Adrenal gland (tissue), 12 donors: ENCODE data around the gene CLEC4G. TPM values are rescaled to one million over a fixed set of nuclear protein-coding genes. Genes with fewer than 3 reads are reported as not detected.

Experiments
- DNase-seq, 7 donors: peaks; one replicate each; pipeline ENCODE4 v3.0.0-alpha.2; 2019 to 2020
- H3K27ac ChIP-seq, 5 donors: fragments of 200-600 bp; sonication (generic) in 4 of 5; 1 replicate in 3 of 5; 2 replicates in 2 of 5; pipeline versions ENCODE4 v1.5.1 to v1.8.0; 2016 to 2020; ENCODE audit warnings: mild to moderate bottlenecking in 1 of 5
- H3K27me3 ChIP-seq: fragments of 200-600 bp; 2 replicates; pipeline ENCODE4 v1.8.0; 2021
- H3K36me3 ChIP-seq, 2 donors: fragments of 200-600 bp; replicated peaks in 1 of 2; 1 replicate in 1 of 2; 2 replicates in 1 of 2; pipeline versions ENCODE4 v1.5.1 to v1.8.0; 2018 to 2022
- H3K4me1 ChIP-seq, 2 donors: fragments of 200-600 bp; replicated peaks in 1 of 2; 1 replicate in 1 of 2; 2 replicates in 1 of 2; pipeline versions ENCODE4 v1.5.1 to v1.8.0; 2018 to 2021
- H3K4me3 ChIP-seq, 4 donors: fragments of 200-600 bp; sonication (generic) in 3 of 4; one replicate each; pipeline ENCODE4 v1.5.1; 2016 to 2018
- H3K9me3 ChIP-seq, 3 donors: fragments of 200-600 bp; sonication (generic) in 1 of 3; replicated peaks in 1 of 3; 1 replicate in 2 of 3; 2 replicates in 1 of 3; pipeline versions ENCODE4 v1.5.1 to v1.8.0; 2016 to 2021
- CTCF ChIP-seq, 6 experiments: fragments of 450-650 bp in 4 of 6; fragments of 200-600 bp in 2 of 6; sonication (generic) in 1 of 6; IDR thresholded peaks; 1 replicate in 5 of 6; 2 replicates in 1 of 6; pipeline versions ENCODE4 v1.5.1 to v1.8.0; 2016 to 2021; ENCODE audit warnings: antibody characterized with exemption in 6 of 6, mild to moderate bottlenecking in 2 of 6, moderate library complexity in 1 of 6
- POLR2A ChIP-seq, 2 donors: fragments of 450-650 bp; IDR thresholded peaks; one replicate each; pipeline ENCODE4 v1.6.1; 2017; ENCODE audit warnings: antibody characterized with exemption in 2 of 2, mild to moderate bottlenecking in 2 of 2, moderate library complexity in 1 of 2
- WGBS, 4 donors: extraction: QIAGEN DNeasy Blood & Tissue Kit in 2 of 4; methylation state at CpG; one replicate each; pipeline versions ENCODE4 v1.1.5 to v1.1.7; 2013 to 2017; 5-methylcytosine and 5-hydroxymethylcytosine counted together
- intact Hi-C, 2 donors: fragments of 100-400 bp; cut with DNase I; formaldehyde crosslinking; loops; one replicate each; pipeline versions ENCODE4 v1.14.1 to v1.15.0; 2022 to 2023
- polyA plus RNA-seq, 3 donors: library from polyadenylated mRNA; stranded (reverse); fragments of 200-250 nt in 2 of 3; fragments of 350-450 nt in 1 of 3; fragmentation: Illumina TruSeq in 1 of 3; extraction: RNeasy Lipid Tissue Mini Kit (QIAGEN cat#74804) in 1 of 3; gene quantifications; one replicate each; pipeline ENCODE4 v1.2.3, GENCODE V29; 2013 to 2014
- total RNA-seq, 9 donors: library from RNA; depleted of rRNA in 4 of 9; stranded (reverse); fragments of >200 nt in 4 of 9; fragments of 120-200 nt in 1 of 9; fragmentation: NEBNext Ultra II Directional in 1 of 9; extraction: Animal tissue kit (Norgen Biotek cat#: 25700) in 1 of 9; gene quantifications; one replicate each; pipeline versions ENCODE4 v1.1.0 to v1.2.4, GENCODE V29; 2013 to 2023
- donor health status: healthy with polysubstance abuse.
- donor health status: Bipolar disorder and iron deficiency.
- donor health status: DM: yes; HTN: yes; CAD: no.
- donor health status: DM: no; HTN: no; CAD: no.
- donor health status: DM: no; HTN: no; CAD: no.
- donor health status: DM: yes; HTN: yes; CAD: no.

CLEC4G gene
- total and polyA plus RNA-seq, 12 donors = 0.26 to 2.2 (median 0.87) TPM; not detected in 4

- no peak overlapping the region for H3K4me3 ChIP-seq
- DNase-seq = no peak
- H3K27ac ChIP-seq = no peak overlapping the region
- H3K36me3 ChIP-seq = no peaks in the 10 kb centered on the region
- TF ChIP-seq POLR2A (IDR thresholded peaks at IDR 0.05) = no peak
- TF ChIP-seq CTCF (IDR thresholded peaks at IDR 0.05) = no peak
- peaks cover 0 to 5% of the 10 kb centered on the region in 2 donors for H3K4me1 ChIP-seq
- WGBS, 4 donors = 72 to 82% (median 78%) methylated on average over 6 of the region's 6 CpGs
- intact Hi-C loops = no loop called here
- peaks cover 27% of the 10 kb centered on the region for H3K27me3 ChIP-seq
- H3K9me3 ChIP-seq = no peaks in the 10 kb centered on the region
Measured at GRCh38 chr19:7733376-7733775, 1.5 kb upstream of the CLEC4G start.

GRCh38 chr19:7731615-7732014, 295 bp downstream of the CLEC4G start:
- H3K27ac ChIP-seq = no peak overlapping the region
- WGBS, 4 donors = 67 to 80% (median 76%) methylated on average over 1 to 5 of the region's 5 CpGs
- no peaks in the 10 kb centered on the region for H3K9me3 ChIP-seq
- peaks cover 0 to 5% of the 10 kb centered on the region in 2 donors for H3K4me1 ChIP-seq
- intact Hi-C loops = no loop called here
- TF ChIP-seq CTCF (IDR thresholded peaks at IDR 0.05) (no peak), POLR2A (IDR thresholded peaks at IDR 0.05) (no peak)
- H3K4me3 ChIP-seq = no peak overlapping the region
- H3K27me3 ChIP-seq = peaks cover 36% of the 10 kb centered on the region
- no peaks in the 10 kb centered on the region for H3K36me3 ChIP-seq
- DNase-seq = no peak

- Histone ChIP-seq H3K4me3 (no peak overlapping the region), H3K4me1 (peaks cover 0 to 5% of the 10 kb centered on the region in 2 donors), H3K36me3 (no peaks in the 10 kb centered on the region), H3K27ac (no peak overlapping the region), H3K27me3 (peaks cover 36% of the 10 kb centered on the region), H3K9me3 (no peaks in the 10 kb centered on the region)
- intact Hi-C loops = no loop called here
- no peak for DNase-seq
- no peak for TF ChIP-seq CTCF (IDR thresholded peaks at IDR 0.05)
- no peak for TF ChIP-seq POLR2A (IDR thresholded peaks at IDR 0.05)
- WGBS, 4 donors = 34 to 73% (median 61%) methylated on average over 7 to 39 of the region's 39 CpGs
Measured at GRCh38 chr19:7731218-7731595, 703 bp downstream of the CLEC4G start.

GRCh38 chr19:7730286-7731217, 1.4 kb downstream of the CLEC4G start:
- H3K4me3 ChIP-seq = no peak overlapping the region
- TF ChIP-seq CTCF (IDR thresholded peaks at IDR 0.05) (no peak), POLR2A (IDR thresholded peaks at IDR 0.05) (no peak)

More at GRCh38 chr19:7730286-7731217, 1.4 kb downstream of the CLEC4G start:
- H3K27ac ChIP-seq = no peak overlapping the region
- no peak for DNase-seq
- H3K27me3 ChIP-seq = peaks cover 36% of the 10 kb centered on the region
- intact Hi-C loops = no loop called here
- H3K9me3 ChIP-seq = no peaks in the 10 kb centered on the region
- 3 to 4% (median 4%) methylated on average over 12 to 78 of the region's 78 CpGs for WGBS, 4 donors
- no peaks in the 10 kb centered on the region for H3K36me3 ChIP-seq
- peaks cover 0 to 5% of the 10 kb centered on the region in 2 donors for H3K4me1 ChIP-seq
